RWPE2 (cell line): ENCODE measurements around the gene SSU72.
"Not testable (repeated sequence)": the region's sequence is repeated elsewhere in the genome, so short reads cannot be mapped to it uniquely, and the experiment has no call there.

Experiments
- ATAC-seq: fragments of 200-7000 bp; cut with Tn5 transposase; 3 replicates; pipeline ENCODE4 v1.9.1; 2021; ENCODE audit warnings: low read depth
- DNase-seq: peaks from one replicate; pipeline ENCODE4 v3.0.0-alpha.2; 2020; ENCODE audit warnings: low spot score
- H3K27ac ChIP-seq: fragments of 450-650 bp; 2 replicates; pipeline ENCODE4 v1.5.1; 2017; ENCODE audit warnings: mild to moderate bottlenecking; ENCODE audit not compliant: poor library complexity, severe bottlenecking
- H3K27me3 ChIP-seq: fragments of 250-450 bp; sonication (Bioruptor Pico); 2 replicates; pipeline ENCODE4 v1.5.1; 2021; ENCODE audit warnings: mild to moderate bottlenecking, moderate library complexity; ENCODE audit not compliant: insufficient read depth, poor library complexity, severe bottlenecking
- H3K36me3 ChIP-seq: fragments of 250-450 bp; sonication (Bioruptor Pico); 2 replicates; pipeline ENCODE4 v1.5.1; 2020; ENCODE audit warnings: low read depth, mild to moderate bottlenecking, moderate library complexity
- H3K4me1 ChIP-seq: fragments of 250-450 bp; sonication (Bioruptor Pico); 2 replicates; pipeline ENCODE4 v1.5.1; 2021; ENCODE audit warnings: mild to moderate bottlenecking, moderate library complexity; ENCODE audit not compliant: insufficient read depth, poor library complexity, severe bottlenecking
- H3K4me3 ChIP-seq: fragments of 250-450 bp; sonication (Bioruptor Pico); 2 replicates; pipeline ENCODE4 v1.5.1; 2021; ENCODE audit warnings: mild to moderate bottlenecking, moderate library complexity; ENCODE audit not compliant: severe bottlenecking
- H3K9me3 ChIP-seq: fragments of 250-450 bp; sonication (Bioruptor Pico); 2 replicates; pipeline ENCODE4 v1.5.1; 2021; ENCODE audit warnings: mild to moderate bottlenecking, moderate library complexity; ENCODE audit not compliant: severe bottlenecking
- TF ChIP-seq, protein P1 (sequence below): fragments of 450-650 bp; IDR thresholded peaks from one replicate; pipeline ENCODE4 v1.5.1; 2017; ENCODE audit warnings: mild to moderate bottlenecking, moderate library complexity; ENCODE audit not compliant: poor library complexity, severe bottlenecking

Gene SSU72

DNA sequence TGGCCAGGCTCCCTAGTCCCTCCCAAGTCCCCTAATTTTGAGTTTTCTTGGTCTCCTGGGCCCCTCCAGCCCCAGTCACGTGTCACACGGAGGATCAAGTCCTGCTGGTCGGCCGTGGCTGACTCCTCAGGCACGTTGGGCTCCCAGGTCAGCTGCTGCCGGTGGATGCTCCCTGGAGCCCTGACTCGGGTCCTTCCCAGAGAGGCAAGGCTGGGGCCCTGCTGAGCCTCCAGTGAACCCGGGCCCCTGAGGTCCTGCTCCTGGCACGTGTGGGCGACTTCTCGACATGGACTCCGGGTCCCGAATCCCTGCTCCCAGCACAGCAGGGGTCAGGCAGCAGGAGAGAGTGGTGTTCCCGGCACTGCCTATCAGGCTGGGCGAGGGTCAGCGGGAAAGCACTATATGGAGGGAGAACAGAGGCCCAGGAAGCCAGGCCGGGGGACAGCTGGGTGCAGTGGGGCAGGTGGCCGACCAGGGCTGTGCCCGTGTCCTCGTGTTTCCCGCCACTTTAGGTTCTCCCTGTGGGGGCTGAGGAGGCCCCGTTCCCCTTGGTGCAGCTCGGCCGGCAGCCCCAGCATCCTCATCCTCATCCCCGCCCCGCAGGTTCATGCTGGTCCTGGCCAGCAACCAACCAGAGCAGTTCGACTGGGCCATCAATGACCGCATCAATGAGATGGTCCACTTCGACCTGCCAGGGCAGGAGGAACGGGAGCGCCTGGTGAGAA is 47.4 kb downstream of the SSU72 start:
- Histone ChIP-seq H3K4me3 (no peak overlapping the region), H3K36me3 (peaks cover 45% of the 10 kb centered on the region), H3K27me3 (no peaks in the 10 kb centered on the region), H3K9me3 (peaks cover 9% of the 10 kb centered on the region), H3K4me1 (no peaks in the 10 kb centered on the region), H3K27ac (no peak overlapping the region)
- DNase-seq (no peak), ATAC-seq (no peak)
- TF ChIP-seq, protein P1, sequence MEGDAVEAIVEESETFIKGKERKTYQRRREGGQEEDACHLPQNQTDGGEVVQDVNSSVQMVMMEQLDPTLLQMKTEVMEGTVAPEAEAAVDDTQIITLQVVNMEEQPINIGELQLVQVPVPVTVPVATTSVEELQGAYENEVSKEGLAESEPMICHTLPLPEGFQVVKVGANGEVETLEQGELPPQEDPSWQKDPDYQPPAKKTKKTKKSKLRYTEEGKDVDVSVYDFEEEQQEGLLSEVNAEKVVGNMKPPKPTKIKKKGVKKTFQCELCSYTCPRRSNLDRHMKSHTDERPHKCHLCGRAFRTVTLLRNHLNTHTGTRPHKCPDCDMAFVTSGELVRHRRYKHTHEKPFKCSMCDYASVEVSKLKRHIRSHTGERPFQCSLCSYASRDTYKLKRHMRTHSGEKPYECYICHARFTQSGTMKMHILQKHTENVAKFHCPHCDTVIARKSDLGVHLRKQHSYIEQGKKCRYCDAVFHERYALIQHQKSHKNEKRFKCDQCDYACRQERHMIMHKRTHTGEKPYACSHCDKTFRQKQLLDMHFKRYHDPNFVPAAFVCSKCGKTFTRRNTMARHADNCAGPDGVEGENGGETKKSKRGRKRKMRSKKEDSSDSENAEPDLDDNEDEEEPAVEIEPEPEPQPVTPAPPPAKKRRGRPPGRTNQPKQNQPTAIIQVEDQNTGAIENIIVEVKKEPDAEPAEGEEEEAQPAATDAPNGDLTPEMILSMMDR = no peak

DNA sequence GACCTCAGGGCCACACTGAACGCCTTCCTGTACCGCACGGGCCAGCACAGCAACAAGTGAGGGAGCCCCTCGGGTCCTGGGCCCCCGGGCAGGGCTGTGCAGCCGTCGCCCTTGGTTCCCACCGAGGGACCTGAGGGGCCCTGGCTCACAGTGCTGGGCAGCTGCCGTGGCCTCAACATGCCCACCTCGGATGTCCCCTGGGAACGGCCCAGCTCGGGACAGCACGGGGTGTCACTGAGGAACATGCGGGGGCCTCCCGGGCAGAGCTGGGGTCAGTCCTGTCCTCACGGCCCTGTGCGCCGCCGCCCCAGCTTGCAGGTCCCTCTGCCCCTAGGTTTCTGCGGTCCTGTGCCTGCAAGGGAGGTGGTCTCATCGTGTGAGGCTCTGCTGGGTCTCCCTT is 48.2 kb downstream of the SSU72 start:
- not testable (repeated sequence) for H3K4me1 ChIP-seq, DNase-seq, H3K9me3 ChIP-seq, ATAC-seq, H3K4me3 ChIP-seq, H3K27me3 ChIP-seq, H3K27ac ChIP-seq
- H3K36me3 ChIP-seq = peaks cover 43% of the 10 kb centered on the region

DNA sequence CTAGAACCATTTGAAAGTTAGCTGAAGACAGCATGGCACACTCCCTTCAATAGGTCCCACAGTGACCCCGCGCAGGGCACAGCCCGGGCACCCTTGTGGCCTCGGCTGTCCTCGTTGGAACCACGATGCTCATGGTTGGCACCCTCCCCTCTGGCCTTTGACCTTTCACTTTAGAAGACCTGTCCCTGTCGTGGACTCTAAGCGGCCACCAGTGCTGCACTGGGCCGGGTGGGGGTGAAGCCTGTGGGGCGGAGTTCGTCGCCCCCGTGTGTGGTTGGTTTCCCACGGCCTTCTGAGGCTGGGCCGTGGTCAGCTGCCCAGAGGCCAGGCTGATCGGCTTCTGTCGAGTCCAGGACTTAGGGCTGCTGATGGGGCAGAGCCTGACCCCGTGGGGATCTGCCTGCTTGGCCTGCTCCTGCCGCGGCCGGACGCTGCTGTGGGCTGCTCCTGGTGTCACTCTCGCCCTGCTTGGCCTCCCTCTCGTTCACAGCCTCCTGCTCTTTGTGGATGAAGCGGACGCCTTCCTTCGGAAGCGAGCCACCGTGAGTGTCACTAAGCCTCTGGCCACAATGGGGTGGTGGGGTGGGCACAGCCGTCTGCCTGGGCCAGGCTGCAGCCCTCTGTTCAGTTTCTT is 49.8 kb downstream of the SSU72 start:
- not testable (repeated sequence) for DNase-seq, H3K9me3 ChIP-seq, H3K27me3 ChIP-seq, H3K4me1 ChIP-seq, ATAC-seq, H3K27ac ChIP-seq, H3K4me3 ChIP-seq
- H3K36me3 ChIP-seq = peaks cover 40% of the 10 kb centered on the region

GRCh38 chr1:1523651-1524050 is 51.0 kb downstream of the SSU72 start:
- H3K4me3 ChIP-seq, H3K4me1 ChIP-seq, H3K9me3 ChIP-seq, ATAC-seq, H3K27ac ChIP-seq, H3K27me3 ChIP-seq, DNase-seq: not testable (repeated sequence)
- peaks cover 30% of the 10 kb centered on the region for H3K36me3 ChIP-seq

DNA sequence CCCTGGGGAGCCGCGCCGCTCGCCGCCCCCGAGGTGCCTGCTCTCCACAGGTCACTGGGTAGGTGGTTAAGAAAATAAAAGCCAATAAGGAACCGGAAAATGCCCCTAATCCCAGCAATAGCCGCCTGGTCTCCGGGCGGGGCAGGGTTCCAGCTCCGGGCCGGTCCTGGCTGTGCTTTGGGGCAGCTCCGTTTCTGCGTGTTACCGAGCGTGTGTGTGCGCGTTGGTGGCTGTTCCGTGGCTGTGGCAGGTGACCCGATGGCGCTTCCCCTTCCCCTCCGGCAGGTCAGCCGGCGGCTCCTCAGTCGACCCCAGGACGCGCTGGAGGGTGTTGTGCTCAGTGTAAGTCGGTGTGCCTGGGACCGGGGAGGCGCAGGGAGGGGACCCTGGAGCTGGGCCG is 51.4 kb downstream of the SSU72 start:
- H3K4me1 ChIP-seq, H3K27me3 ChIP-seq, ATAC-seq, H3K27ac ChIP-seq, H3K9me3 ChIP-seq, DNase-seq, H3K4me3 ChIP-seq: not testable (repeated sequence)
- H3K36me3 ChIP-seq = peaks cover 29% of the 10 kb centered on the region

DNA sequence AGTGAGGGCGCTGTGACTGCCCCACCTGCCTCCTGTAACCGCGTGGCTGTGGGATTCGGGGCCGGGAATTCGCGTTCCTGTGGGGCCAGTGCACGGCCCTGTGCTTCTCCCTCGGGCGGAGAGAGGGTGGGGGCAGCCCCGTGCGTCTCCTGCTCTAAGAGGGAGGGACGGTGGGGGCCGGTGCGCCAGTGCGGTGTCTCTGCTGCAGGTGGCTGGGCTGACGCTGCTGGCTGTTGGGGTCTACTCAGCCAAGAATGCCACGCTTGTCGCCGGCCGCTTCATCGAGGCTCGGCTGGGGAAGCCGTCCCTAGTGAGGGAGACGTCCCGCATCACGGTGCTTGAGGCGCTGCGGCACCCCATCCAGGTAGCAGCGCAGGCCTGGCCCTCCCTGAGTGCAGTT is 52.1 kb downstream of the SSU72 start:
- not testable (repeated sequence) for DNase-seq, H3K4me3 ChIP-seq, H3K27me3 ChIP-seq, H3K27ac ChIP-seq, H3K9me3 ChIP-seq, ATAC-seq, H3K4me1 ChIP-seq
- H3K36me3 ChIP-seq = peaks cover 31% of the 10 kb centered on the region

GRCh38 chr1:1521331-1521730 is 53.3 kb downstream of the SSU72 start:
- TF ChIP-seq, protein P1 = no peak
- Histone ChIP-seq H3K4me3 (no peak overlapping the region), H3K9me3 (no peaks in the 10 kb centered on the region), H3K27me3 (no peaks in the 10 kb centered on the region), H3K4me1 (no peaks in the 10 kb centered on the region), H3K36me3 (peaks cover 38% of the 10 kb centered on the region), H3K27ac (no peak overlapping the region)
- DNase-seq (no peak), ATAC-seq (no peak)

DNA sequence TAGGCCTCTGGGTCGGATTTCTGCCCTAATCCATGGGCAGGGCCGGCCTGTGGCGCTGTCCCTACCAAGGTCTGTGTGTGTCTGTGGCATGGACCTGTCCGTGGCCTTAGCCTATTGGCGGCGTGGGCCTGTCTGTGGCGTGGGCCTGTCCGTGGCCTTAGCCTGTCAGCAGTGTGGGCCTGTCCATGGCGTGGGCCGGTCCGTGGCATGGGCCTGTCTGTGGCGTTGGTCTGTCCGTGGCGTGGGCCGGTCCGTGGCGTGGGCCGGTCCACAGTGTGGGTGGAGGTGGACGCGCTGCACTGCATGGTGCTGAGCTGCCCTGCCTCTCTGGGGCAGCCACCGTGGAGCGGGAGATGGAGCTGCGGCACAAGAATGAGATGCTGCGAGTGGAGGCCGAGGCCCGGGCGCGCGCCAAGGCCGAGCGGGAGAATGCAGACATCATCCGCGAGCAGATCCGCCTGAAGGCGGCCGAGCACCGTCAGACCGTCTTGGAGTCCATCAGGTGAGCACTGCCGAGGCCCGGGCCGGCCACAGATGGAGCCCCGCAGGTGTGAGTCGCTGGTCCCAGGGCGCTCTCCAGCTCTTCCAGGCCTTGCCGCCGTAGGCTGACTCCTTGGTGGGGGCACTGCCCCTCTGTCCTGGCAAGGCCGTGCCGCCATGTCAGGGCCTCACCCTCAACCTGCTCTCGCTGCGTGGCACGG is 54.7 kb downstream of the SSU72 start:
- not testable (repeated sequence) for H3K9me3 ChIP-seq, H3K4me3 ChIP-seq, H3K27me3 ChIP-seq, H3K27ac ChIP-seq, DNase-seq, H3K4me1 ChIP-seq, ATAC-seq
- peaks cover 46% of the 10 kb centered on the region for H3K36me3 ChIP-seq

DNA sequence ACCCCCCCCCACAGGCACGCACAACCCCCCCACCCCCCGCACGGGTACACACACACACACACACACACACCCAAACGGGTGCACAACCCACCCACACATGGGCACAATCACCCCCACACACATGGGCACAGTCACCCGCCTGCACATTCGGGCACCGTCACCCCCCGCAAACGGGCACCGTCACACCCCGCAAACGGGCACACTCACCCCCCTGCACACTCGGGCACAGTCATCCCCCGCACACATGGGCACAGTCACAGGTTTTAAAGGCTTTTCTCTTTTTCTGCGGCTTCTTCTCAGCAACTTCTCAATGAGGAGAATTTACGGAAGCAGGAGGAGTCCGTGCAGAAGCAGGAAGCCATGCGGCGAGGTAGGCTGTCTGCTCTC is 56.0 kb downstream of the SSU72 start:
- H3K27me3 ChIP-seq, H3K4me1 ChIP-seq, H3K4me3 ChIP-seq, DNase-seq, ATAC-seq, H3K27ac ChIP-seq, H3K9me3 ChIP-seq: not testable (repeated sequence)
- peaks cover 48% of the 10 kb centered on the region for H3K36me3 ChIP-seq
